H1 (cell line): ENCODE data around the gene MRPL40. TPM values are rescaled to one million over a fixed set of nuclear protein-coding genes. Genes with fewer than 3 reads are reported as not detected.
"Not testable (repeated sequence)": the region's sequence is repeated elsewhere in the genome, so short reads cannot be mapped to it uniquely, and the experiment has no call there.

ENCODE experiments used
- CTCF ChIA-PET: fragments of 300-600 bp; sonication (Branson Sonifier 250); formaldehyde crosslinking; loops from one replicate; lab custom pipeline; 2021; ENCODE audit not compliant: partially characterized antibody; lab: Charles Lee
- POLR2A ChIA-PET: fragments of 300-600 bp; sonication (Branson Sonifier 250); formaldehyde crosslinking; loops from one replicate; lab custom pipeline; 2021; ENCODE audit warnings: inconsistent platforms; ENCODE audit not compliant: partially characterized antibody; lab: Charles Lee
- DNase-seq, 2 experiments: peaks; one replicate each; pipeline versions ENCODE4 v3.0.0 to v3.0.0-alpha.2; 2010 to 2022; ENCODE audit warnings: low spot score in 2 of 2, low read depth in 1 of 2, mixed read lengths in 1 of 2
- FAIRE-seq: peaks from 2 replicates; lab custom pipeline; 2011; peaks lifted over from hg19 to GRCh38; lab: Jason Lieb, UNC
- H2AFZ ChIP-seq: 2 replicates; pipeline ENCODE4 v1.8.1; 2012; ENCODE audit warnings: low read length, inconsistent platforms
- H2AK5ac ChIP-seq: 2 replicates; pipeline ENCODE4 v1.6.1; 2013; ENCODE audit warnings: low read depth, low read length
- H2BK120ac ChIP-seq: replicated peaks from 2 replicates; pipeline ENCODE3; 2013; ENCODE audit warnings: low read depth, low read length, inconsistent platforms
- H2BK12ac ChIP-seq: 2 replicates; pipeline ENCODE4 v1.6.1; 2013; ENCODE audit warnings: low read depth, low read length
- H2BK15ac ChIP-seq: 2 replicates; pipeline ENCODE4 v1.6.1; 2013; ENCODE audit warnings: low read length
- H2BK20ac ChIP-seq: 2 replicates; pipeline ENCODE4 v1.6.1; 2013; ENCODE audit warnings: low read length
- H2BK5ac ChIP-seq: 2 replicates; pipeline ENCODE4 v1.6.1; 2013; ENCODE audit warnings: low read depth, low read length
- H3K14ac ChIP-seq: 2 replicates; pipeline ENCODE4 v1.6.1; 2013; ENCODE audit warnings: inconsistent platforms; ENCODE audit not compliant: insufficient read length
- H3K18ac ChIP-seq: 2 replicates; pipeline ENCODE4 v1.6.1; 2013; ENCODE audit warnings: low read length; ENCODE audit errors: extremely low read depth
- H3K23ac ChIP-seq: 2 replicates; pipeline ENCODE4 v1.6.1; 2013; ENCODE audit warnings: inconsistent platforms; ENCODE audit not compliant: insufficient read length
- H3K23me2 ChIP-seq: 2 replicates; pipeline ENCODE4 v1.6.1; 2013; ENCODE audit warnings: low read depth, low read length
- H3K27ac ChIP-seq: 2 replicates; pipeline ENCODE4 v1.6.1; 2011; ENCODE audit warnings: low read depth, low read length, inconsistent platforms
- H3K27me3 ChIP-seq, 4 experiments: replicated peaks in 1 of 4; 1 replicate in 1 of 4; 2 replicates in 3 of 4; pipeline versions ENCODE4 v1.6.1 to v1.8.1; 2011 to 2013; ENCODE audit warnings: low read length in 3 of 4, mild to moderate bottlenecking in 3 of 4, inconsistent platforms in 2 of 4, mixed read lengths in 2 of 4, moderate library complexity in 1 of 4; ENCODE audit not compliant: control insufficient read depth in 3 of 4, insufficient read depth in 3 of 4; ENCODE audit errors: extremely low read depth in 1 of 4
- H3K36me3 ChIP-seq, 4 experiments: 2 replicates each; pipeline versions ENCODE4 v1.6.1 to v1.8.1; 2011 to 2013; ENCODE audit warnings: mild to moderate bottlenecking in 4 of 4, low read length in 3 of 4, moderate library complexity in 2 of 4, control low read depth in 1 of 4, inconsistent platforms in 1 of 4; ENCODE audit not compliant: insufficient read depth in 4 of 4, control insufficient read depth in 2 of 4
- H3K4ac ChIP-seq: replicated peaks from 2 replicates; pipeline ENCODE3; 2013; ENCODE audit warnings: low read length, low read depth, mixed read lengths, inconsistent platforms; ENCODE audit not compliant: insufficient read length
- H3K4me1 ChIP-seq, 4 experiments: replicated peaks in 1 of 4; 1 replicate in 1 of 4; 2 replicates in 3 of 4; pipeline versions ENCODE4 v1.6.1 to v1.8.1; 2011 to 2013; ENCODE audit warnings: low read length in 3 of 4, inconsistent platforms in 2 of 4, mixed read lengths in 1 of 4; ENCODE audit not compliant: insufficient read depth in 4 of 4, control insufficient read depth in 3 of 4
- H3K4me2 ChIP-seq, 2 experiments: 2 replicates each; pipeline versions ENCODE4 v1.6.1 to v1.8.1; 2011 to 2013; ENCODE audit warnings: low read depth in 2 of 2, low read length in 2 of 2, control low read depth in 1 of 2, inconsistent platforms in 1 of 2, mild to moderate bottlenecking in 1 of 2; ENCODE audit not compliant: insufficient read depth in 1 of 2
- H3K4me3 ChIP-seq, 4 experiments: fragments of 200-600, 300-600 bp in 1 of 4; sonication (generic), shearing (Covaris generic), sonication (Bioruptor Twin) in 1 of 4; 2 replicates each; pipeline versions ENCODE4 v1.5.1 to v1.8.1; 2011 to 2016; ENCODE audit warnings: low read length in 4 of 4, low read depth in 3 of 4, control low read depth in 2 of 4, inconsistent platforms in 2 of 4, mild to moderate bottlenecking in 2 of 4, mixed read lengths in 1 of 4, moderate library complexity in 1 of 4; ENCODE audit not compliant: insufficient read depth in 2 of 4; ENCODE audit errors: extremely low read depth in 1 of 4
- H3K56ac ChIP-seq: replicated peaks from 2 replicates; pipeline ENCODE3; 2013; ENCODE audit warnings: low read depth, mild to moderate bottlenecking, mixed read lengths, low read length, inconsistent platforms; ENCODE audit not compliant: insufficient read length
- H3K79me1 ChIP-seq: 2 replicates; pipeline ENCODE4 v1.6.1; 2013; ENCODE audit warnings: low read depth, low read length, control low read depth
- H3K79me2 ChIP-seq, 2 experiments: 2 replicates each; pipeline versions ENCODE4 v1.6.1 to v1.8.1; 2012 to 2013; ENCODE audit warnings: low read length in 2 of 2, mild to moderate bottlenecking in 2 of 2, inconsistent platforms in 1 of 2; ENCODE audit not compliant: insufficient read depth in 2 of 2, control insufficient read depth in 1 of 2
- H3K9ac ChIP-seq, 4 experiments: replicated peaks in 1 of 4; 1 replicate in 1 of 4; 2 replicates in 3 of 4; pipeline versions ENCODE4 v1.6.1 to v1.8.1; 2011 to 2013; ENCODE audit warnings: low read depth in 3 of 4, low read length in 3 of 4, control low read depth in 2 of 4, mild to moderate bottlenecking in 2 of 4, moderate library complexity in 2 of 4, inconsistent platforms in 1 of 4; ENCODE audit errors: extremely low read depth in 1 of 4
- H3K9me3 ChIP-seq, 2 experiments: 2 replicates each; pipeline versions ENCODE4 v1.6.1 to v1.8.1; 2012 to 2013; ENCODE audit warnings: mild to moderate bottlenecking in 2 of 2, moderate library complexity in 2 of 2, control low read depth in 1 of 2, inconsistent platforms in 1 of 2, low read depth in 1 of 2, low read length in 1 of 2, mixed read lengths in 1 of 2; ENCODE audit not compliant: insufficient read depth in 2 of 2
- H4K20me1 ChIP-seq, 2 experiments: replicated peaks in 1 of 2; 2 replicates each; pipeline versions ENCODE3 to v1.8.1; 2011 to 2013; ENCODE audit warnings: inconsistent platforms in 2 of 2, low read length in 2 of 2, mild to moderate bottlenecking in 1 of 2; ENCODE audit not compliant: insufficient read depth in 2 of 2, control insufficient read depth in 1 of 2
- H4K5ac ChIP-seq: 2 replicates; pipeline ENCODE4 v1.6.1; 2013; ENCODE audit warnings: low read length, low read depth, mixed read lengths, inconsistent platforms; ENCODE audit not compliant: insufficient read length
- H4K8ac ChIP-seq: 2 replicates; pipeline ENCODE4 v1.8.0; 2013; ENCODE audit warnings: mild to moderate bottlenecking, moderate library complexity, low read length, inconsistent platforms; ENCODE audit not compliant: insufficient read depth; ENCODE audit errors: extremely low read depth
- H4K91ac ChIP-seq: replicated peaks from 2 replicates; pipeline ENCODE3; 2013; ENCODE audit warnings: low read length, mixed read lengths, inconsistent platforms; ENCODE audit not compliant: insufficient read length
- WGBS, 2 experiments: shearing (Covaris generic) in 1 of 2; methylation state at CpG; one replicate each; pipeline versions ENCODE4 v1.1.6 to v1.1.7; 2013 to 2015; ENCODE audit warnings: low lambda C conversion rate in 2 of 2, mixed read lengths in 2 of 2, inconsistent platforms in 1 of 2, low coverage in 1 of 2, missing lambda C conversion rate in 1 of 2; ENCODE audit not compliant: insufficient replicate concordance in 2 of 2, insufficient coverage in 1 of 2, insufficient read length in 1 of 2; ENCODE audit errors: extremely low coverage in 1 of 2, missing lambda C conversion rate in 1 of 2; 5-methylcytosine and 5-hydroxymethylcytosine counted together
- polyA plus RNA-seq, 7 experiments: library from polyadenylated mRNA; depleted of rRNA in 3 of 7; stranded (reverse) in 5 of 7; unstranded in 2 of 7; fragments of >200 nt in 5 of 7; fragments of 200-250 nt in 2 of 7; gene quantifications; 1 replicate in 5 of 7; 2 replicates in 1 of 7; 4 replicates in 1 of 7; pipeline versions ENCODE4 v1.2.1 to v1.2.3, GENCODE V29; 2011 to 2013; ENCODE audit warnings: missing spikeins in 2 of 7, mixed read lengths in 2 of 7
- total RNA-seq: library from RNA; stranded (reverse); fragmentation: NEBNext Ultra II Directional; extraction: Animal tissue kit (Norgen Biotek cat#: 25700); gene quantifications from 2 replicates; pipeline ENCODE4 v1.2.1, GENCODE V29; 2021

Gene MRPL40
- total and polyA plus RNA-seq, 2 of the 8 experiments (the other 6 are each of a cell fraction or from before 2014, with no cell fraction given): 12.4 to 14.5 TPM

GRCh38 chr22:19436444-19437161, 4.3 kb downstream of the MRPL40 start:
- FAIRE-seq, H4K5ac ChIP-seq, H2BK12ac ChIP-seq, H2AK5ac ChIP-seq, H3K79me1 ChIP-seq, CTCF ChIA-PET, H3K4me3 ChIP-seq, H3K9me3 ChIP-seq, H3K56ac ChIP-seq, H2BK5ac ChIP-seq, H3K18ac ChIP-seq, H2AFZ ChIP-seq, H2BK20ac ChIP-seq, H3K23me2 ChIP-seq, H3K23ac ChIP-seq, H3K4ac ChIP-seq, H4K8ac ChIP-seq, H3K27ac ChIP-seq, H3K9ac ChIP-seq, H3K4me2 ChIP-seq, H3K14ac ChIP-seq, H2BK120ac ChIP-seq, H3K79me2 ChIP-seq, DNase-seq, H4K20me1 ChIP-seq, H3K27me3 ChIP-seq, H2BK15ac ChIP-seq, H3K4me1 ChIP-seq, H4K91ac ChIP-seq: not testable (repeated sequence)
- WGBS, 2 experiments: 93% methylated on average over 9 of the region's 9 CpGs; no CpG with 5 or more reads in 1 of the 2 experiments
- peaks cover 3 to 11% (median 9%) of the 10 kb centered on the region in 4 experiments; a peak in 5 of 8 replicates for H3K36me3 ChIP-seq
- POLR2A ChIA-PET: interaction anchor here (7.9 kb wide), 1 partner anchor 10 kb away, joined by 127 read pairs; the partner anchor contains the start of gene C22orf39
